HG03354 (cell line): ENCODE measurements around the gene CDHR5.
A peak's percentile ranks its signal among the peaks of the same experiment; 100 is the strongest.

Experiments
- ATAC-seq: cut with Tn5 transposase; IDR thresholded peaks from one replicate; pipeline ENCODE4 v1.9.1; 2021; ENCODE audit warnings: mild to moderate bottlenecking; ENCODE audit not compliant: unreplicated experiment, poor library complexity, severe bottlenecking

The CDHR5 gene

DNA sequence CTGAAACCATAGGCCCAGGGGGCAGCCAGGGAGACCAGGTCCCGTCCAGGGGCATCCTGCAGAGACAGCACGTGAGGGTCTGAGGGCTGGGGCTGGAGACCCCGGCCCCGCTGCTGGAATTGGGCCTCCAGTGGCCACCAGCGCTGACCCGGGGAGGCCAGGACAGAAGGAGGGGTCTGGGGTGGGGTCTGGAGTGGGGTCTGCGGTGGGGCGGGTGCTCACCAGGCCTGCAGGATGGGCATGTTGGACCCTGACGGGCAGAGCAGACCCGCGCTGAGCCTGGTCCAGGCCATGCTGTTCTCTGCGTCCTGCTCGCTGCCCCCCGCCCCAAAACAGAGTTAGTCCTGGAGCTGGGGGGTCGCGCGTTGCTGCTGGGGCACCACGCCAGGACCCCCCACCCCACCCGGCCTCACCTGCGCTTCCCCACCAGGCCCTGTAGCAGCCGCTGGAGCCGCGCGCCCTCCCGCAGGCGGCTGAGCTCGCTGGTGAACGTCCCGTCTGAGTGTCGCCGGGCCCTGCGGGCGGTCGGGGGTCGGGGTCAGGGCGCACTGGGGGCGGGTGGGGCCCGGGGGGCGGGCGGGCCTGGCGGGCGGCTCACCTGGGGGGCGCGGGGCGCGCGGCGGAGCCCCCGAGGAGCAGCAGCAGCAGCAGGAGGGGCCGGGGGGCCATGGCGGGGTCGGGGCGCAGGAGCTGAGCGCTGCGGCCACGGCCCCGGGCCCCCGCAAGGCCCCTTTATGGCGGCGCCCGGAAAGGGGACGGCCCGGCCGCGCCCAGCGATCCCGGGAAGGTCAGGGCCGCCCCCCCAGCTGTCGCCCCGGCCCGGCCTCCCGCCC is 1.9 kb upstream of the CDHR5 start, which contains the start of gene SCT:
TSS of gene SCT (minus strand) at position 707 of the 833 bp plus-strand sequence. CDS start at position 669, 38 bp downstream.
- no peak for ATAC-seq

DNA sequence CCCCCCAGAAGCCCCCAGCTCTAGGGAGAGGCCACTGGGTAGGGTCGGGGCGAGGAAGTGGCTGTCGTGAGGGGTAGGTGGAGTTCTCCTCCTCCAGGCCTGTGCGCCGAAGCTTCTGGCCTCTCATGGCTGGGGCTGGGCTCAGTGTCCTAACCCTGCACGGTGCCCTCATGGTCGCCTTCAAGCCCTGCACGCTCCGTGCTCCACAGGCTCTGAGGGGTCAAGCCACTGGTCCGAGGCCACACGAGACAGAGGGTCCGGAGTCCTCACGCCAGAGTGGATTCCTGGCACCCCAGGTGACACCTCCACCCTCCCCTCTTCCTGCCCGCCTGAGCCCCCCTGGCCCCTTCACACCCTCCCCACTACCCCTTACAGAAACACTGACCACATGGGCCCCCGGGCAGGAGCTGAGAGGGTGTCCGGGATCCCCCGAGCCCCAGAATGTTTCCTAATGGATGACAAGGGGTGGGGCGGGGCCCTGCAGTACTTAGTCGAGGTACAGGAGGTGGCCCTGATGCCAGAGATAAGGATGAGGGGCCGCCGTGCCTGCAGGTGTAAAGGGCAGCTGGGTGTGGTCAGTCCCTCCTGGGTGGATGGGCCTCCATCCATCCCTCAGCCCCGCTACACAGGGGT is 997 bp upstream of the CDHR5 start:
- ATAC-seq, result no peak

DNA sequence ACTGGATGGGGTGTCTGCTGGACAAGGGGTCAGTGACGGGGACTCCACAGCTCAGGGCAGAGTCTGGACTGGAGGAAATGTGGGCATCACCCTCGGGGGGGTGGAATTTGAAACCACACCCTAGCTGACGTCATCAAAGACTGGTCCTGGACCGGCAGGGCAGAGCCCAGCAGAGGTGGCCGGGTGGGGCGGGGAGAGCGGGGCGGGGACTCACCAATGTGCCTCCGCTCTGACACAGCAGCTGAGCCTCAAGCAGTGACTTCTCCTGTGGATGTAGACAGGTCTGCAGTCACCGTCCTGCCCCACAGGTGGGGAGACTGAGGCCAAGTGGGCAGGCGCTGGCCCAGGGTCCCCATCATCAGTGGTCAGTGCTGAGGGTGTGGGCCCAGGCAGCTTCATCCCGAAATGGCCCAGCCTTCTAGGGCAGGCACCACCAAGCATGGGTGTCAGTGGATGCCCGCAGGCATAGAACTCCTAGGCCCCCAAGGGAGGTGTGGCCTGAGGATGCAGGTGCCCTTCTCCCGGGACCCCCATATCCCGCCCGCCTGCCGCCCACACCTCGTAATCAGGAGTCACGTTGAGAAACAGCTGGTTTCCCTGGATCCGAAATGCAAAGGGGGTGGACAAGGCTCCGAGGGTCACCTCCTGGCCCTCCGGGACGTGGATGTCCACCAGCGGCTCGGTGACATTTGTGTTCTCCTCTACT is 603 bp downstream of the CDHR5 start:
- ATAC-seq, result no peak

DNA sequence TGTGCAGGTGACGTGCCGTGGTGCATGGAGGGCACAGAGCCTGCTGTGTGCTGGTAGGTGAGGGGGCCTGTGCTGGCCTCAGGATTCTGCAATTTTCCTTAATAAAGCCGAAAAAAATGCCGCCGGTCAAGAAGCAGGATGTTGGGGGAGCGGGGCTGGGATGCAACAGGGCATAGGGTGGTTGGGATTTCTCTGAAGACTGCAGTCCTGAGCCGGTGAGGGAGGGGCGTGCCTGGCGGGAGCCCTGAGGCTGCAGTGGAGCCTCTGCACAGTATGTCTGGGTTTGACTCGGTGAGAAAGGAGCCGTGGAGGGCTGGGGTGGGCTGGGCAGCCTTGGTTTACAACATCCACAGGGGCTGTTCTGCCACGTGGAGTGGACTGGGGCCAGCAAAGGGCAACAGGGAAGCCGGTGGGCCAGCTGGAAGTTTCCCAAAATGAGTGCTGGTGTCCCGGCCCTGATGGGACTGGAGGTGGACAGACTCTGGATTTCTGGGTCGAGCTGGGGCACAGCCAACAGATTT is 1.3 kb downstream of the CDHR5 start:
- ATAC-seq, result no peak

DNA sequence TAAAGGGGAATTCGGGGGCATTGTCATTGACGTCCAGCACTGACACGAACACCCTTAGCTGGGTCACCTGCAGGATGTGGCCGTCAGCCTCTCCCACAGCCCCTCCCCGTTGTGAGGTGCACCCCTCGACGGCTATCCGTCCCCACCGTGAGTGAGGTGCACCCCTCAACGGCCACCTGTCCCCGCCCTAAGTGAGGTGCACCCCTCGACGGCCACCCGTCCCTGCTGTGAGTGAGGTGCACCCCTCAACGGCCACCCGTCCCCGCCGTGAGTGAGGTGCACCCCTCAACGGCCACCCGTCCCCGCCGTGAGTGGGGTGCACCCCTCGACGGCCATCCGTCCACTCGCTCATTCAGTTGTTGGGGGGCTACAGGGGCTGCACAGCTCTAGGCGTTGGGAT is 2.9 kb downstream of the CDHR5 start:
- no peak for ATAC-seq

DNA sequence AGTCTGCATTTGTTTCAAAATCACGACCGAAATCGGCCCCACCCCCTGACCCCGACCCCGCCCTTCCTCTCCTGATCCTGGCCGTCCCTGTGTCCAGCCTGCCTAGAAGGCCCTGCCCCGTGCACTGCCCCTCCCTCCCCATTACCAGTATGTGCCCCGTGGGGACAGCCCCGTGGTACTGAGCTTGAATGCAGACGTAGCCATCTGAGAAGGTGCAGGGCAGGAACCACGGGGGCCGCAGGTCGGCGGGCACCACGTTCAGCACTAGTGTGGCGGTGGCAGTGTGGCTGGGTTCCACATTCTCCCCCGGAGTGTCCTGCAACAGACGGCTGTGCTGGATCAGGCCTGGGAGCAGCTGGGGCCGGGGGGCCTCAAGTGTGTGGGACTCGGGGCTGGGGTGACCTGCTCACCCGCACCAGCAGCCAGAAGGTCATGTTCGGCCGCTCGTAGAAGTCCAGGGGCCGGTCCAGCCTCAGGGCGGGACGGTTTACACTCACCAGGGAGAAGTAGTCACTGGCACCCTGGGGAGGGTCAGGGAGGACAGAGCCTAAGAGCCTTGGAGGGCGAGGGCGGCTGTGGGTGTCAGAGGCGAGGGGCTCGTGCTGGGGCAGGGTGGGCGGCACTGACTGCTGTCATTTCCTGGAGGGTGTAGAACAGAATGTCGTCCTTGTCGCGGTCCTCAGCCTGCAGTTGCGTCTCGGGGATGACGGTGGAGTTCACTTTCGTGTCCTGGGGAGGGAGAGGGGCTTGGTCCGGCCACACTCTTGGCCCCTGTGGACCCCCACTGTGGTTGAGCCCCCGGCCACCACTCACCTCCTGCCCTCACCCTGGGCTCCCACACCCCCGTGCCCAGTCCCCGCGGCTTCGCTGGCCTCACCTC is 3.6 kb downstream of the CDHR5 start:
- no peak for ATAC-seq

DNA sequence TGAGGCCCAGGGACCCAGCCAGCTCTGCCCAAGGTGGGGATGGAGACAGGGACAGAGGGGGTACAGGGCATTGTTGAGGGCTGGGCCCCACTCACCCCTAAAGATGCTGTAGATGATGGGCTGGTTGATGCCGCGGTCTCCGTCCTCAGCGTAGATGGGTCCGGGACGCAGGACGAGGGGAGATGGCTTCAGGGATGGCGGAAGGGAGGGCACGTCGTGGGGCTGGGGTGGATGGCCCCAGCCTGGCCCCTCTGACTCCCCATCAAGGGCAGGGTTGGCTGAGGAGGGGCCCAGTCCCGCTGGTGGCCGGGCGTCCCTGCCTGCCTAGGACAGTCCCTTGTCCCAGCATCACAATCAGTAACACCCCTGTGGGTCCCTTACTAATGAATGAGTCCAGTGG is 4.6 kb downstream of the CDHR5 start:
- ATAC-seq, result no peak

DNA sequence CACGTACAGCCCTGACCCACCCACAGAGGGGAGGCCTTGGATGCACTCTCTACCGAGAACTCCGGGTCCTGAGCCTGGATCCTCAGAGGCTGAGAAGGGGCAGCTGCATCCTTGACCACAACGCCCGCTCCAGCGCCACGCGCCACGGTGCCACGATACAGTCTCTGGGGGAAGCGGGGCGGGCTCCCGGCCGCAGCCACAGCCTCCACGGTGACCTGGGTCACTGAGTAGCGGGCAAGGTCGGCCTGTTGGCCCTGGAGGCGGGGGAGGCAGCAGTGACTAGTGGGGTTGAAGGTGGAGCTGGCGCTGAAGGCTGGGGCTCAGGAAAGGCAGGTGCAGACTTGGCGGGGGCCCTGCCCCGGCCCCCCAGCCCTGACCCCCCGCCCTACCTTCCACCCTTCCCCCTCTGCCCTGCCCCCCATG is 5.1 kb downstream of the CDHR5 start:
- ATAC-seq, result no peak

DNA sequence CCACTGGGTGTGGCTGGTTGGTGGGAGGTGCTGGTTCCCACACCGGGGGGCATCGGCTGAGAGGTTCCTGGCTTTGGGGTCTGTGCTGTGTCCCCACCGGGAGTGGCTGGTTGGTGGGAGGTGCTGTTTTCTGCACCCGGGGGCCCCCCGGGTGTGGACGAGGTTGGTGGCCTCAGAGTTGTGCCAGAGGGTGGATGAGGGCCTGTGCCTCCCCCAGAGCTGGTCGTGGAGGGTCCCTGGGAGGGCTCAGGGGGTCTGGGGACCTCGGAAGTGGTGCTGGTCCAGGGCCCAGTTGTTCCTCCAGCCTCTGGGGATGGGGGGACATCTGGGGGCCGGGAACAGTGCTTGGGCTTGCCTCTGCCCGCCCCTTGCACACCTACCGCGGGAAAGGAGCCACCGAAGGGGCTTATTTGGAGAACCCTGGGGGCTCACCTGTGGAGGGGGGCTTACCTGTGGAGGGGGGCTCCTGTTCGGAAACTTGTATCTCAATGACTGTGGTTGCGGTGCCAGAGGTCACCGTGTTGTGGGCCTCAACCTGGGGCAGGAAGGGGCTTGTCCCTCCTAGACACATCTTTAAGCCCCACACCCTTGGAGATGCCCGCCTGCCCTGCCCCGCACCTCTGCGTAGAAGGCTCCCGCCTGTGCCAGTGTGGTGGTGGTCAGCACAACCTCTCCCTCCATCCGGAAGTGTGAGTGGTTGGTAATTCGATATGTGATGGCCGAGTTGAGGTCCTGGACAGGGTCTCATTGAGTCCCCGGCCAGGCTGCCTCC is 5.7 kb downstream of the CDHR5 start:
- ATAC-seq, result no peak

DNA sequence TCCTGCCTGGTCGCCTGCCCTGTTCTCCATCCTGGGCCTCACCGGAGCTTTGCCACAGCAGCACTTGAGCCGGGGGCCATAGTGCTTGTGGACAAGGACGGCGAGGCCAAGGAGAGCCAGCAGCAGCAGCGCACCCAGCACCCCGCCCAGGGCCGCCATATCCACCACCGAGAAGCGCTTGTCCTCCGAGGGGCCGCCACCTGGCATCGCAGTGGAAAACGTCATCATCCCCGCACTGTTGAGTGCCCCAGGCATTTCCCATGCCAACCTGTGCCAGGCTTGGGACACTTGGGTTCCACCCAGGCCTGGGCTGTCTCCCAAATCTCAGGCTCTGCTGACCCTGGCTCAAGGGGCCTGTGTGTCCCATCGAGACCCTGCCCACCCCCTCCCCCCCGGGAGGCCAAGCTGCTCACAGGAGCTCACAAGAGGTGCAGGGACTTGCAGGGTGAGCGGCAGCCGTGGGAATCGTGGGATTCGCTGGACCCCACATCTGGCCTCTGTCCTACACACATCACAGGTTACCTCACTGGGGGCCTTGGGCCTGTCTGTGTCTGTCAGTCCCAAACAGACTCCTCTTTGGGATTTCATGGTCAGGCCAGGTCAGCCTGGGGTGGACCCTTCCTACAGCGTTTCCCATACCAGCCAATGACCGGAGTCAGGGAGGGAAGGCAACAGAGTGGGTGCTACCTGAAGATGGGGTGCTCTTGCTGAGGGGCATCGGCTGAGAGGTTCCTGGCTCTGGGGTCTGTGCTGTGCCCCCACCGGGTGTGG is 6.7 kb downstream of the CDHR5 start:
- no peak for ATAC-seq

DNA sequence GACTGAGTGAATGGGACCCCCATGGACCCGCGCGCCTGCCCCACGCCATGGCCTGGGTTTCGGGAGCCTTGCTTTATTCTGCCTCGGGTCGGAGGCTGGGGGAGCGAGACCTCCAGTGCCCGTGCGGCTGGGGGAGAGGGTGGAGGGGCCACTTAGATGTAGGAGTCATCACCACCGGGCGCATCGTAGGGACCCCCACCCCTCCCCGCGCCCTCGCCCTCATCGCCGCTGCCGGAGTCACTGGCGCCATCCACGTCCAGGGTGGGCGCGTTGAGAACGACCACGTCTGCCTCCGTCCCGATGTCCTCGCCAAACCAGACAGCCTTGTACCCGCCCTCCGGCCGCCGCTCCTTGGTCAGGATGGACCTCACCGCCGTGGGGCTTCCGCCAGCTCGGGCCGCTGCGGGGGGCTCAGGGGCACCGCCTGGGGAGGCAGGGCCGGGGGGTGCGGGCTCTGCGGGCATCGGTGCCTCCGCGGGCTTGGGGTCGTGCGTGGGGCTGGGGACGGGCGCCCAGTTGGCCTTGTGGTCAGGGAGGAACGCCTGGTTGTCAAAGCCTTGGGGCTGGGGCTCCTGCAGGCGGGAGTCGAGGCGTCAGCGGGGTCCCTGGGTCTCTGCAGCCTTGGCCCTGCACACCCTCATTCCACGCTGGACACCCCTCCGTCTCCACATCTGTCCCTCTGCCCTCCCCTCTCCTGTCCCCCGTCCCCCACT is 7.4 kb downstream of the CDHR5 start:
- no peak for ATAC-seq

DNA sequence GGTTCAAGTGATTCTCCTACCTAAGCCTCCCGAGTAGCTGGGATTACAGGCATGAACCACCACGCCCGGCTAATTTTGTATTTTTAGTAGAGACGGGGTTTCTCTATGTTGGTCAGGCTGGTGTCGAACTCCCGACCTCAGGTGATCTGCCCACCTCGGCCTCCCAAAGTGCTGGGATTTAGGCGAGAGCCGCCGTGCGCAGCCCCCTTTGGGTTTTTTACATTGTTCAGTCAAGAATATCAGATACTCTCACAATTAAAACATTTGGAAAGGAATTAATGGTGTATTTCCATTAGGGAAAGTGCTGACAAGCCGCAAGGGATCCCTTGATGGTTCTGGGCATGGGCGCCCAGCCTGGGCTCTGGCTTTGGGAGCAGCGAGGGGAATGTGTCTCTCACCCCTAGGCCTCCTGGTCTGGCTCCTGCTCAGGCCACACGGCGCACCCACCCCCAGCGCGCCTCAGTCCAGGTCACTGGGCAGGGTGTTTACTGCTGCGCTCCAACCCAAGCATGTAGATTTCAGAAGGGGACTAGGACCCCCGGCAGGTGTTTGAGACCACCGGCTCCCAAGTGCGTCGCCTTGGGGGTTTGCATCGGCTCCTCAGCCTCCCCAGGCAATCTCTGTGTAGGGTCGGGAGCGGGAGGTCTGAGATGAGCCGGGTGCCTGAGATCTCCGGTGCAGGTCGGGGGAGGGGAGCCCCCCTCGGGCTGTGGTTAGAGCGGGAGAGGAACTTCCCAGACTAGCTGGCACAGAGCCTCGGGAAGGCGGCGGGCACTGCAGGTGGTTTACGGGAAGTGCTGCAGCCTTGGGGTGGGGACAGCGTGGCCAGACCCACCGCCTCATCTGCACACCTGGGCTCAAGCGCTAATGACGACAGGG is 8.2 kb downstream of the CDHR5 start:
- ATAC-seq, result no peak

DNA sequence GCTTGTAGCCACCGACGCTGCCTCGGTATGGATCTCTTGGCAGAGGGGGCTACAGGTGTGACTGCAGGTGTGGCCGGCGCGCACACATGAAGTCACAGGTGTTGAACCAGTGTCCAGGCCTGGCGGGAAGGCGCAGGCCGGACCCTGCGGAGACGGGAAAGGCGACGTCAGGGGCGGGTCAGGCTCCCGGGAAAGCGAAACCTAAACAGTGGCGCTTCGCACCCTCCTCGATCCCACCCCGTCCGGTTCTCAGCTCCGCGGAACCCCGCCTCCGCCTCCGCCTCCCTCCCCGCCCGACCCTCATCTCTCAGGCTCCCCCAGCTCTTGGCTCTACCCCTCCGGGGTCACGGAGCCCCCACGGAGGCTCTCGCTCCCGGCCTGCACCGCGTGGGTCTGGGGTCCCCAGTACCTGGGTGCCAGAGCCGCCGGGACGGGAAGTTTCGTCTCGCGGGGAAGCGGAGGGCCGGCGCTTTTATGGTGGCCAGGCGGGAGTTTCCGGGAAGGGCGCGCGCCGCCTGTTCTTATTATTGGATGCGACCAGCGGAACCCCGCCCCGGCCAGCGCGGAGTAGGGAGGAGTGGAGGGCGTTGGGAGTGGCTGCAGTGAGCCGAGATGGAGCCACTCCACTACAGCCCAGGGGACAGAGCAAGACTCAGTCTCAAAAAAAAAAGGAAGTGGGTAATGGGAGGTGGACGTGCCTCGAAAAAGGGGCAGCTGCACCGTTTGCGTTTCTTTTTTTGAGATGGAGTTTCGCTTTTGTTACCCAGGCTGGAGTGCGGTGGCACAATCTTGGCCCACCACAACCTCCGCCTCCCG is 9.0 kb downstream of the CDHR5 start, which contains the start of gene IRF7:
TSS of gene IRF7 (minus strand) at position 447 of the 816 bp plus-strand sequence. CDS start 586 bp downstream, outside the sequence.
- peak; percentile 84 for ATAC-seq

DNA sequence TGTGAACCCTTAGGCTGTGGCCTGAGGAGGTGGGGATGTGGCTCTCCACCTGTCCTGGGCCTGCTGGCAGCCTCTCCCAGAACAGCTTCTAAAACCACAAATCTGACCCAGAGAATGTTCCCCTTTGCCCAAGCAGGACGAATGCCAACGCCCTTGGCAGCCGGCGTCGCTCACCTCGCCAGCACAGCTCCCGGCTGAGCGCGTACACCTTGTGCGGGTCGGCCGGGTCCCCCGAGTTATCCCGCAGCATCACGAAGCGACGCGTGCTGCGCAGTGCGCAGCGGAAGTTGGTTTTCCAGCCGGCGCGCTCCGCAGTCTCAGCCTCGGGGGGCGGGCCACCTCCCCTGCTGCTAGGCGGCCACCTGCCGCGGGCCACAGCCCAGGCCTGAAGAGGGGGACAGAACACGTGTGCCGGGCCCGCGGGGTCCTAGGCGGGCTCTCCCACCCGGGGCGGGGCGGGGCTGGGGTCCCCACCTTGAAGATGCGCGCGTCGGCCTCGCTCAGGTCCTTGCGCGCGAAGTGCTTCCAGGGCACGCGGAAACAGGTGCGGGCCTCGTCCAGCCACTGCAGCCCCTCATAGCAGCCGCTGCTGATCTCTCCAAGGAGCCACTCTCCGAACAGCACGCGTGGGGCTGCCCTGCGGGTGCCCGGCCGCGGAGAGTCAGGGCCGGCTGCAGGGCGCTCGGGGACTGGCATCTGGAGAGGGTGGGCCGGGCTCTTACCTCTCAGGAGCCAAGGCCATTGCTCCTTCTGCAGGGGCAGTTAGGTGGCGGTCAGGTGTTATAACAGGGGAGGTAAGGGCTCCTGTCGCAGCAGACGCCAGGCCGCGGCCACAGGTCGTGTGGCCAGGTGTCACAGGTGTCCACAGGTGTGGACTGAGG is 9.9 kb downstream of the CDHR5 start:
- ATAC-seq, result no peak
